HL-60 (cell line): ENCODE results near the gene SLC37A3.

Source experiments
- DNase-seq, 2 experiments: peaks; one replicate each; pipeline ENCODE4 v3.0.0-alpha.2; 2010 to 2020; ENCODE audit warnings: low read depth in 1 of 2, low spot score in 1 of 2
- H3K27ac ChIP-seq: fragments of 250-450 bp; sonication (Bioruptor Pico); replicated peaks from 2 replicates; pipeline ENCODE4 v1.5.1; 2020; ENCODE audit warnings: mild to moderate bottlenecking, moderate library complexity
- H3K27me3 ChIP-seq: fragments of 250-450 bp; sonication (Bioruptor Pico); 2 replicates; pipeline ENCODE4 v1.5.1; 2021; ENCODE audit warnings: mild to moderate bottlenecking, moderate library complexity; ENCODE audit not compliant: insufficient read depth, poor library complexity, severe bottlenecking
- H3K4me3 ChIP-seq: replicated peaks from 2 replicates; pipeline ENCODE4 v1.5.1; 2011; ENCODE audit warnings: mild to moderate bottlenecking, control low read depth, low read length; ENCODE audit not compliant: insufficient read depth
- CTCF ChIP-seq: IDR thresholded peaks from one replicate; pipeline ENCODE4 v1.5.1; 2011; ENCODE audit warnings: low read length, control low read depth, inconsistent platforms; ENCODE audit not compliant: insufficient read depth
- GABPA ChIP-seq: IDR thresholded peaks from 2 replicates; pipeline ENCODE4 v1.6.1; 2012; ENCODE audit warnings: low read depth
- POLR2AphosphoS5 ChIP-seq: IDR thresholded peaks from 2 replicates; pipeline ENCODE4 v1.6.1; 2012; ENCODE audit warnings: low read depth
- REST ChIP-seq: IDR thresholded peaks from 2 replicates; pipeline ENCODE4 v1.6.1; 2012; ENCODE audit warnings: low read depth; ENCODE audit not compliant: insufficient replicate concordance
- SPI1 ChIP-seq: IDR thresholded peaks from 2 replicates; pipeline ENCODE4 v1.6.1; 2012; ENCODE audit warnings: low read depth, mild to moderate bottlenecking, borderline replicate concordance

SLC37A3 gene

GRCh38 chr7:140398821-140399220 lies 491 bp upstream of the SLC37A3 start:
- peaks cover 46% of the 10 kb centered on the region for H3K27me3 ChIP-seq
- TF ChIP-seq POLR2AphosphoS5 (no peak), REST (no peak), CTCF (no peak)
- no peak for DNase-seq
- no peak overlapping the region for H3K4me3 ChIP-seq
- H3K27ac ChIP-seq = no peak overlapping the region

- H3K27ac ChIP-seq = no peak overlapping the region
- DNase-seq = no peak
- H3K27me3 ChIP-seq = peaks cover 52% of the 10 kb centered on the region
- no peak for TF ChIP-seq REST
- no peak for TF ChIP-seq POLR2AphosphoS5
- TF ChIP-seq SPI1 = no peak
- TF ChIP-seq GABPA = no peak
- TF ChIP-seq CTCF = no peak
- no peak overlapping the region for H3K4me3 ChIP-seq
These were observed 4.5 kb downstream of the SLC37A3 start for GRCh38 chr7:140393756-140394306.

GRCh38 chr7:140391634-140392033 lies 6.7 kb downstream of the SLC37A3 start:
- TF ChIP-seq REST (no peak), SPI1 (no peak), CTCF (no peak), GABPA (no peak), POLR2AphosphoS5 (no peak)
- Histone ChIP-seq H3K27me3 (peaks cover 45% of the 10 kb centered on the region), H3K27ac (no peak overlapping the region), H3K4me3 (no peak overlapping the region)
- DNase-seq = no peak
